Pulmonary artery endothelial cell (primary cell): Measurements from ENCODE around the gene M1AP. TPM values are rescaled to one million over a fixed set of nuclear protein-coding genes. Genes with fewer than 3 reads are reported as not detected.

Source experiments
- DNase-seq: peaks from one replicate; pipeline ENCODE4 v3.0.0-alpha.2; 2011; ENCODE audit warnings: low read depth, low spot score
- total RNA-seq: library from RNA; depleted of rRNA; stranded (reverse); fragments of >200 nt; gene quantifications from 2 replicates; pipeline ENCODE4 v1.2.3, GENCODE V29; 2014

Gene M1AP
- total RNA-seq, 1 donor from 2014 or later = not detected

GRCh38 chr2:74526649-74527230 lies 121.4 kb downstream of the M1AP start:
- no peak for DNase-seq

- no peak for DNase-seq
These were observed 122.1 kb downstream of the M1AP start, which contains the start of gene DQX1 for GRCh38 chr2:74525717-74526648. TSS of gene DQX1 (minus strand) at chr2:74526231. CDS start at chr2:74525729, 502 bp downstream.

GRCh38 chr2:74524955-74525716 lies 123.0 kb downstream of the M1AP start:
- no peak for DNase-seq

GRCh38 chr2:74524005-74524404 lies 124.1 kb downstream of the M1AP start:
- DNase-seq = no peak

GRCh38 chr2:74522516-74522915 lies 125.6 kb downstream of the M1AP start:
- DNase-seq = no peak

GRCh38 chr2:74516650-74517049 lies 131.5 kb downstream of the M1AP start:
- DNase-seq = no peak

- DNase-seq = no peak
These were observed 132.0 kb downstream of the M1AP start for GRCh38 chr2:74515981-74516633.

GRCh38 chr2:74515271-74515980 lies 132.7 kb downstream of the M1AP start:
- no peak for DNase-seq

GRCh38 chr2:74514368-74515270 lies 133.5 kb downstream of the M1AP start, which contains the start of gene TLX2:
TSS of gene TLX2 (plus strand) at chr2:74514450. CDS start at chr2:74514807, 357 bp downstream.
- DNase-seq = no peak

- DNase-seq = no peak
These were observed 134.3 kb downstream of the M1AP start for GRCh38 chr2:74513605-74514367.

- no peak for DNase-seq
These were observed 135.2 kb downstream of the M1AP start for GRCh38 chr2:74512744-74513604.

- DNase-seq = no peak
These were observed 136.8 kb downstream of the M1AP start for GRCh38 chr2:74511104-74511989.

GRCh38 chr2:74510272-74510671 lies 137.9 kb downstream of the M1AP start:
- no peak for DNase-seq

GRCh38 chr2:74507926-74508520 lies 140.1 kb downstream of the M1AP start:
- no peak for DNase-seq
